Neural cell (in vitro differentiated cells): Measurements from ENCODE around the gene ACAA1.

ENCODE experiments used
- CTCF ChIP-seq: fragments of 450-650 bp; IDR thresholded peaks from 2 replicates; pipeline ENCODE4 v1.5.1; 2014; ENCODE audit warnings: antibody characterized with exemption, mild to moderate bottlenecking, moderate library complexity; ENCODE audit not compliant: poor library complexity, severe bottlenecking
- EP300 ChIP-seq: fragments of 450-650 bp; conservative IDR thresholded peaks from 2 replicates; pipeline ENCODE4 v1.6.1; 2014; ENCODE audit warnings: antibody characterized with exemption, mild to moderate bottlenecking, moderate library complexity; ENCODE audit not compliant: poor library complexity, severe bottlenecking
- EZH2 ChIP-seq: fragments of 200-600, 300-800 bp; shearing (Covaris generic), sonication (generic); IDR thresholded peaks from 2 replicates; pipeline ENCODE4 v1.6.1; 2014; ENCODE audit warnings: antibody characterized with exemption, low read length, borderline replicate concordance, mild to moderate bottlenecking; ENCODE audit not compliant: insufficient read depth, poor library complexity, severe bottlenecking
- MXI1 ChIP-seq: fragments of 450-650 bp; conservative IDR thresholded peaks from 2 replicates; pipeline ENCODE4 v1.6.1; 2014; ENCODE audit warnings: antibody characterized with exemption, mild to moderate bottlenecking; ENCODE audit not compliant: poor library complexity, severe bottlenecking
- POLR2AphosphoS5 ChIP-seq: IDR thresholded peaks from 2 replicates; pipeline ENCODE4 v1.6.1; 2012
- REST ChIP-seq: IDR thresholded peaks from 2 replicates; pipeline ENCODE4 v1.6.1; 2012; ENCODE audit warnings: borderline replicate concordance
- SMC3 ChIP-seq: fragments of 450-650 bp; conservative IDR thresholded peaks from 2 replicates; pipeline ENCODE4 v1.6.1; 2014; ENCODE audit warnings: antibody characterized with exemption, mild to moderate bottlenecking, moderate library complexity; ENCODE audit not compliant: poor library complexity
- TAF1 ChIP-seq: IDR thresholded peaks from 2 replicates; pipeline ENCODE4 v1.6.1; 2012; ENCODE audit warnings: low read depth

DNA sequence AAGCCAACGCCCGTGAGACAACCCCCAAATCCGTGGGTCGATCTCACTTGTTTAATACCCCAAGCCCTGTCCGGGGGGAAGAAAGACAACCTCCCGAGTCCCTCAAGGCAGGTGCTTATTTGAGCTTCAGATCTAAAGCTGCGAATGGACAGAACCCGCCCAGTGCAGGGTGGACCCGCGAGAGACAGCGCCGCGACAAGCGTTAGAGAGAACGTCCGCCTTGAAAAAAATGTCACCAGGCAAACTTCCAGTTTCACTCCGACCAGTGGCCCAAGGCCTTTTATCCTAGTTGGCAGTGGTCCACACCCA is 27.7 kb upstream of the ACAA1 start:
- peak; percentile 29 for TF ChIP-seq CTCF
- TF ChIP-seq POLR2AphosphoS5: no peak
- peak; percentile 31 for TF ChIP-seq SMC3
- TF ChIP-seq REST: no peak
- TF ChIP-seq TAF1: no peak
- no peak for TF ChIP-seq EZH2
- TF ChIP-seq EP300: no peak
- no peak for TF ChIP-seq MXI1
